Measurements from ENCODE around the gene RACGAP1.

Gene RACGAP1

DNA sequence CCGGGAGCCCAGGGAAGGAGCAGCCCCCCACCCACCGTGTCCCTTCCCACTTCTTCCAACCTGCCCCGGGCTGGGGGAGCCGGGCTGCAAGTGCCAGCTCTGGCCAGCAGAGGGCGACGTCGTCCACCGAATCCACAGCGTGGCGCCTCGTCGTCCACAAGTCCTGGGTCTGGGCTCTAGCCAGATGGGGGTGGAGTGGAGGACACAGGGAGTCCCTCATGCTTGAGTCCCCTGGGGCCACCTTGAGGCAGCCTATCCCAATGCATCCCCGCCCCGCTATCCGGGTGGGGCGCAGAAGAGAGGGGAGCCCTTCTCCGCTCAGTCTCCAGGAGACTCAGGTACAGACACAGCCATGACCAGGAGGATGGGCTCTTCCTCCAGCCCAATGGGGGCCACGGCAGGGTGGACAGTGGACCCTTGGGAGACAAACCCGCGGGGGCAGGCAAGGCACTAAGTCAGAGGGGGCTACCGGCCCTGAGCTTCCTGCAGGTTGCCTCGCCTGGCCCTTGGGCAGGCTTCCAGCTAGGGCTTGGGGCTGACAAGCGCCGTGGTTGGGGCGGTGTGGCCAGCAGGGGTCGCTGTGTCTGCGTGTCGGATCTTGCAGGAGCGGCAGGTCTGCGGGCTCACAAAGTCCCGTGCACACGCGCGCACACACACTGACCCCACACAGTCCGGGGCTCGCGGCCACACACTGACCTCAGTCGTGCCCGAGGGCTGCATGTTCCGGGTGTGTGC is 58.1 kb downstream of the RACGAP1 start:
- peak; percentile 32 for DNase-seq

DNA sequence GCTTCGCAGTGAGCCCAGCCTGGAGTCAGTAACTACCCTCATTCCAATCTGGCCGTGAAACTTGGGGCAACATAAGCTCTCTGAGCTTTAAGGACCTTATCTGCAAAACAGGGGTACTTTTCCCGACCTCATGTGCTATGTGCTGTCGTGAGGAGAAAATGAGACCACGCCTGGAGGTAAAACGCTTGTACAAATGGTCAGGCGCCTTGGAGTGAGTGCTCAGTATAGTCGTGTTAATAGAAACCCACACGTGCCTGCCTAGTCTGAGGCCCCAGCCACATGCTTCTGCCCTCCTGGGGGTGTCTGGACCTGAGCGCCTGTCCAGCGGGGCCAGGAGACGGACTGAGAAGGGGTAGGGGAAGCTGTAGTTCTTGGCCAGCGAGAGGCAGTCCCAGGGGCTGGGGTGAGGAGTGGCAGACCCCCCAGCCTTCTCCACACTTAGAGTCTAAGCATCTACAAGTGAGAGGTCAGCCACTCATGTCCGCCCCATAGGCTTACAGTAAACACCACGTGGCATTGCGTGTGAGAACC is 58.7 kb downstream of the RACGAP1 start:
- no peak for DNase-seq

DNA sequence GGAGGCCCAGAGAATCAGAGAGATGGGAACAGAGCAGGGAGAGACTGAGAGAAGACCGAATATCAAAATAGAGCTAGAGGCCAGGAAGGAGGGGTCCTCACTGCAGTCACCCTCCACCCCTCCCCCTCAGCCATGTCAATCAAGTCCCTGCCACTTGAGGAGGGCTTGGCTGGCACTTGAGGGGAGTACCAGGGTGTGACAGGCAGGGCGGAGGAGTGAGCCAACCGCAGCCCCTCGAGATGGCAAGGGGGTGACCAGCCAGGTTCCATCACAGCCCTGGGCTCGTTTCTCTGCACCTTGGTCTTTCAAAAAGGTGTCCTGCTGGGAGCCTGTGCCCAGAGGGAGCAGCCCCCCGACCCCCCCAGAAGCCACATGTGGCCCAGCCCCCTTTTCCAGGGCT is 59.5 kb downstream of the RACGAP1 start:
- no peak for DNase-seq

DNA sequence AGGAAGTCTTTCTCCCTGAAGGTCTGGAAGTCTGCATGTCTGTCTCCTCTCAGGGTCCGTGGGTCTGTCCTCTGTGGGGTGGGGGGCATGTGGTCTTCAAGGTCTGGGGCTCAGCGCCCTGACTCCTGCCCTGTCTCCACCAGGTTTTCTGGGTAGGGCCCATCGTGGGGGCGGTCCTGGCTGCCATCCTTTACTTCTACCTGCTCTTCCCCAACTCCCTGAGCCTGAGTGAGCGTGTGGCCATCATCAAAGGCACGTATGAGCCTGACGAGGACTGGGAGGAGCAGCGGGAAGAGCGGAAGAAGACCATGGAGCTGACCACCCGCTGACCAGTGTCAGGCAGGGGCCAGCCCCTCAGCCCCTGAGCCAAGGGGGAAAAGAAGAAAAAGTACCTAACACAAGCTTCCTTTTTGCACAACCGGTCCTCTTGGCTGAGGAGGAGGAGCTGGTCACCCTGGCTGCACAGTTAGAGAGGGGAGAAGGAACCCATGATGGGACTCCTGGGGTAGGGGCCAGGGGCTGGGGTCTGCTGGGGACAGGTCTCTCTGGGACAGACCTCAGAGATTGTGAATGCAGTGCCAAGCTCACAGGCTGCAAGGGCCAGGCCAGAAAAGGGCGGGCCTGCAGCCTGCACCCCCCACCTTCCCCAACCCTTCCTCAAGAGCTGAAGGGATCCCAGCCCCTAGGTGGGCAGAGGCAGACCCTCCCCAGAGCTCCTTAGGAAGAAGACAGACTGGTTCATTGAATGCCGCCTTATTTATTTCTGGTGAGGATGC is 60.3 kb downstream of the RACGAP1 start:
- DNase-seq: no peak

DNA sequence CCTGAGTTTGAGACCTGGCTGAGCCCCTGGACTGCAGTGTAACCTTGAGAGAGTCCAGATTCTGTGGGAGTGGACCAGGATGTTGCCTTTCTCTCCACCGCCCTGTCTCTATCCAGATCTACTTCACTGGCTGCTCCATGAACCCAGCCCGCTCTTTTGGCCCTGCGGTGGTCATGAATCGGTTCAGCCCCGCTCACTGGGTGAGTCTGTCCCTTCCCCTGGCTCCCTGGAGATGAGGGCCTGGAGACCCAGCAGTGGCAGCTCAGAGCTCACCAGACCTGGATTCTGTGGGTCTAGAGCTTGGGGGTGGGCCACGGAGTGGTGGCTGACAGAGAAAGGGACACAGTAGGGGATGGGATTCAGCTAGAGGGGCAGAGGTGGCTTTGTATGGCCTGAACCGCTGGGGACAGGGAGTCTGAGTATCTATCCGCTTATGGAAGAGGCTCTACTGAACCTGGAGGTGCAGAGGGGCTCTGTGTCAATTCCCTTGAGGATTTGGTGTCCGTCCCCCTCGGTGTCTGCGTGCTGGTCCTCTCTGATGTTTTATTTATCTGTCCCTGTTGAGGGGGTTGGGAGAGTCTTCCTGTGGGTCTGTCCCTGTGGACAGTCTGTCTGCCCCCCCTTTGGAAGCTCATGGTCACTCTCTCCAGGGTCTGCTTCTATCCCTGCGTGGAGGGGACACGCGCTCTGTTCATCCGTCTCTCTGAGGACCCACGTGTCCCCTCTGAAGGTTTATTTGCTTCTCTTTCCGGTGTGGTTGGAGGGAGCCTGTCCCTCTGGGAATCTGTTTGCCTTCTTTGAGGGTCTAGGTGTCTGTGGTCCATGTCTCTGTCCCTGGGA is 61.1 kb downstream of the RACGAP1 start:
- no peak for DNase-seq

DNA sequence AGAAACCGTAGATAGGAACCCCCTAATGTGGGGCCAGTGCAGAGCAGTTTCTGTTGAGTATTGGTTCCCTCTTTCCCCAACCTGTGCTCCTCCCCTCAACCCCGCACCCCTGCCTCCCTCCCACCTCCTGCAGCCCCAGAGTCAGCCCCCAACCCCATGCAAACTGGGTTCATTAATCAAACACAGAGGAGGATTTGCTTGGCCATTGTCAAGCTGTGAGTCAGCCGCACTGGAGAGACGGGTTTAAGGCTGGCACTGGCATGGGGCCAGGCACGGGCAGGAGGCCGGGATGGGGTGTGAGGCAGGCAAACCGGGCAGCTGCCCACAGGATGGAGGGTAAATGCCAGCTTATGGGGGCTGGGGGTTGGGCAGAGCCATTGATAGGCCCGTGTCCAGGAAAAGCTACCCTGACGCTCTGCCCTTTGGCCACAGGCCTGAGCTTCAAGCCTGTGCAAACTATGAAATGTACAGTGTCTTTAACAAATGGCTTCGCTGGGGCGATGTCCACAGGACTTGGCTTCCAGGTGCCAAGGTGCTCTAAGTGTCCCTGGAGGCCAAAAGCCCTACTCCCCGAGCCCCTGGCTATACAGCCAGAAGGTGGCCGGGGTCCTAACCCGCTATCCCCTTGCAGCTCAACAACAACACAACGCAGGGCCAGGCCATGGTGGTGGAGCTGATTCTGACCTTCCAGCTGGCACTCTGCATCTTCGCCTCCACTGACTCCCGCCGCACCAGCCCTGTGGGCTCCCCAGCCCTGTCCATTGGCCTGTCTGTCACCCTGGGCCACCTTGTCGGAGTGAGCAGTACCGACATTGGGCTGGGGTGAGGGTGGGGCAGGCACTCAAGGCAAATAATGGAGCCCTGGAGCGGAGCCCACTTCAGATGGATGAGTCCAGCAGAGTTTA is 62.2 kb downstream of the RACGAP1 start:
- DNase-seq: no peak

DNA sequence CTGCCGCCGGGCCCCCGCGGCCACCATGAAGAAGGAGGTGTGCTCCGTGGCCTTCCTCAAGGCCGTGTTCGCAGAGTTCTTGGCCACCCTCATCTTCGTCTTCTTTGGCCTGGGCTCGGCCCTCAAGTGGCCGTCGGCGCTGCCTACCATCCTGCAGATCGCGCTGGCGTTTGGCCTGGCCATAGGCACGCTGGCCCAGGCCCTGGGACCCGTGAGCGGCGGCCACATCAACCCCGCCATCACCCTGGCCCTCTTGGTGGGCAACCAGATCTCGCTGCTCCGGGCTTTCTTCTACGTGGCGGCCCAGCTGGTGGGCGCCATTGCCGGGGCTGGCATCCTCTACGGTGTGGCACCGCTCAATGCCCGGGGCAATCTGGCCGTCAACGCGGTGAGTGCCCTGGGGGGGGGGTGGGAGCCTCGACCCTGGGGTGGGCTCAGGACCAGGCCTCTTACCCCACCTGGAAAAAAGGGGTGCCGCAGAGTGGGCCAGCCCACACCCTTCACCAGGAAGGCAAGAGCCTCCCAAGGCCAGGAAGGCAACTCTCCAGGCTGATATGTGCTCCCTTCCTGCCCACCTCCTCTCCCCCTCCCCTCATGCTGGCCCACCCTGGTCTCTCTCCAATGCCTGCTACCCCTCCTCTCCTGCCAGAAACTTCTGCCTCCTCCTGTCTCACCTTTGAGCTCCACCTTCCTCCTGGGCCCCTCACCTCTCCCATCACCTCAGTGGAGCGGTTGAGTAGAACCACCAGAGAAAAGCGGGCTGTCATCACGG is 63.1 kb downstream of the RACGAP1 start:
- no peak for DNase-seq

DNA sequence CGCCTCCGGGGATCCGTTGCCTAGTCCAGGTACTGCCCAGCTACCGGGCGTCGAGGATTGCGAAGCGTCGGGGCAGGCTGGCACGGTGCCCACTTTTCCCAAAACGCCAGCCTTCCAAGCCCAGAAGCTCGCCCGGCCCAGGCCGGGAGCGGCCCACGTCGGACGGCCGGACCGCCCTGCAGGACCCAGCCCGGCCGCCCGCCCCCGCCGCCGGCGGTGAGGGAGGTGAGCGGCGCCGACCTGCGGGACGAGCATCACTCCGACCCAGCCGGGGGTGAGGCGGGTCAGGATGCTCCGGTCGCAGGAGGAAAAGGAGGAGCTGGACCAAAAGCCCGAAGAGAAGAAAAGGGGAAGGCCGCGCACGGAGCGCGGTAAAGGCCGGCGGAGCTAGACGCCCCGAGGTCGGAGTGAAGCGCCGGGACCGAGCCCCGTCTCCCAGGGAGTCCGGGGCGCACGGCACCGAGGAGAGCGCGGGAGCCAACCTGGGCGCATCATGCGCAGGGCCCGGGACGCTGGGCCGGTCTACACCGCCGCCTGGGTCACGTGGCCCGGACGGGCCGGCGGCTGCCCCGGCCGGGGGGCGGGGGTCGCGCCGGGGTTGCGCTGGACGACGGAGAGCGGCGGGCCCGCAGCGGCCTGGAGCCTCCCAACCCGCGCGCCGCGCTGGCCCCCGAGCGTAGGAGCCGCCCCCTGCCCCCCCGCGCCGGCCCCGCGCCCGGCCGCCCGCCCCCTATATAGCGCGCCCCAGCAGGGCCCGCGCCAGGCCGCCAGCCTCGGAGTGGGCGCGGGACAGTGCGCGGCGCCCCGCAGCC is 64.0 kb downstream of the RACGAP1 start, which contains the start of gene AQP5:
Gene AQP5 (plus strand): TSS at position 762 of the 812 bp plus-strand sequence. CDS start 146 bp downstream, outside the sequence.
- DNase-seq: no peak

DNA sequence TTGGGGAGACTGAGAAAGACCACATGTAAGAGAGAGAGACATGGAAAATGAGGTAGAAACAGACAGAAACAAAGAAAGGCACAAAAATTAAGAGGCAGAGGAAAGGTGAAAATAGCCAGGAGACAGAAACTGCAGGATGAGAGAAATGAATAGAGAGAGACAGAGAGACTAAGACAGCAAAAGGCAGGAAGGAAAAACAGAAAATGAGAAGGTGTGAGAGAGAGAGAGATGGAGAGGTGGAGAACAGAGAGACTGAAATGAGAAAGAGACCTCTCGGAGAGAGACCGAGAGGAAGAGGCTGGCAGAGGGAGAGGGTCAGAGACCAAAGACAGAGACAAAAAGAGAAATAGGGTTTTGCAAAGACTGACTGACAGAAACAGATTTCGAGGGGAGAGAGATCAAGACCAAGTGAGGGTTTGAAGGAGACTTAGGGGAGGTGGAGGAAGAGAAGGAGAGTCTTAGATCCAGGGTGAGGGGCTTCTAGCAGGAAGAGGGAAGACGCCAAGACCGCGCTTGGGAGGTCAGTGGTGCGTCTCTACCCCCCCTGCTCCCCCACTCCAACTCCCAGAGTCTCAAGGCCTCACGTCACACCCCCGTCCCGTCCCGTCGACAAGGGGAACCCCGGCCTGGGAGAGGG is 64.7 kb downstream of the RACGAP1 start:
- no peak for DNase-seq

DNA sequence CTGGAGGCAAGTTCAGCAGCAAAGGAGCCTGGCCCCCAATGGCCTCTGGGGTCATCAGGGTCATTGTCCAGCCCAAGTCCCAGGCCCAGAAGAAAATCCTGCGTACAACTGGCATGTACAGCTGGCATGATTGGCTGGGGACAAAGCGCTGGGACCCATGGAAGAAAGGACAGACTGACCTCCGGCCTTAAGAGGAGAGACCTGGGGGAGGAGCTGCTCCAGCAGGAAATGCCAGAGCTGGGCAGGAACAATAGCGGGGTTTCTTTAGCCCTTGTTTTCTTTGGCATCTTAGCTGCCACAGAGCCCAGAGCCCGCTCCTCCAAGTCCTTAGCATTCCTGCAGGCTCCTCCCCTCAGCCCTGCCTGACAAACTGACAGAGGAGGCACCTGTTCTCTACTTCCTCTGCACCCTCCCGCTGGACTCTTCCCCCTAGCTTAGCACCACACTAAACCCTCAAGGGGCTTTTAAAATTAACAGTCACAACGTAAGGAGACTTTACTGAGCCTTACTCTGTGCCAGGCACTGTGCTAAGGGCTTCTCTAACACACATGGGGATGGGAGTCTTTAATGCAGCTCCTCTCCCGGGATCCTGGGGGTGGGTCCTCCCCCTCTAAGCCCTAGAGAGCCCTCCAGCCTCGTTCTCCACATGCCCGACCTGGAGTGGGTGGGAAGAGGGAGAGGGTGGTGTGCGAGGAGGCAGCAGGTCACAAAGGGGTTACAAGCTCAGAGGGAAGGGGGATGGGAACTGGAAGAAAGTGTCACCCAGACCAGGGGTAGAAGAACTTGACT is 65.4 kb downstream of the RACGAP1 start:
- DNase-seq: no peak

DNA sequence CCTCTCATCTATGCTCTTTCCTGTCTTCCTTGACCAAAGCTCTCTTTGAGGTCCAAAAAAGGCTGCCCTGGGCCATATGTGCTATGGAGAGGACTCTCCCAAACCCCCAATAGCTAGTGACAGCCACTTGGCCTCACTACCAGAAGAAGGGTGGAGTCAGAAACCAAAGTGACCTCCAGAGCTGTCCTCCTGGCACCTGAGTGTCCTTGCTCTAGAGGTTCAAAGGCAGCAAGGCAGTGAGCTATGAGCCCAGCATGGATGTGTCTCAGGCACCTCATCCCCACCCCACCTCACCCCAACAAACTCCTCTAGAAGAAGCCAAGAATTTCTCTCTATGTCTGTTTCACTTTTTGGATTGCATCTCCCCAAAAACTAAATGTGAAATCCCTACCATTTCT is 67.7 kb downstream of the RACGAP1 start:
- no peak for DNase-seq

DNA sequence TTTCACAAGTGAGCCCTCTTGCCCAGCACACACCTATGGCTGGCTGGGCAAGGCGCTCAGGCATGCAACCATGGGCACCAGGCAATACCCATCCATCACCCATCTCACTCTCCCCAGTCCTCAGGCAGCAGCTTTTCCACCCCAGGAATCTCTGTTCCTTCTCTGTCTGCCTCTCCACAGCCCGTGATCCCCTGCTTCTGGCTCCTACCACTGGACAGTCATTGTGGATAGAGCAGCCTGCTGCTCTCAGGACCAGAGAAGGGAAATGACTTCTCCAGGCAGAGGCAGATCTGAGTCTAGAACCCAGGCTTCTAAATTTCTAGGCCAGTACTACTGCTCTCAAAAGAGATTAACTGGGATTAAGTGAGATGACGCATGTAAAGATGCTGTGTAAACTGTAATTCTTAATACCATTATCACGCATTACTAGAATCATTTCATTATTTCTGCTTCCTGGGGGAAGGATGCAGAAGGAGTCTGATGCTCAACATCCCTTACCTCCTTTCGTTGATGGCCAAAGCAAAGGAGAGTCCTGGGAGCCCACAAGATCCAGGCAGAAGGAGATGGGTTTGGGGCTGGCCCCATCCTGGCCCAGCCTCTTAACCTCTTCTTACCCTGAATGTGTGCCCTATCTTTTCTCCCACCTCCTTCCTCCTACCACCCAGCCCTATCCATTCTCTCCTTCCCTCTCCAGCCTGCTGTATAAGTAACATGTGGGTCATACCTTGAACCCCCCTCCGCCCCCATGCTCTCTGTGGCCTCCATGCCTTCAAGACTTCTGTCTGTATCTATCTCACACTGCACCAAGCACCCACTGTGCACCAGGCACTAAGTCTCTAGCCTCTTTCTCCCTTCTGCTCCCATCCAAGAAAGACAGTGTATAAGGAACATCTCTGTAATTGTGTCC is 68.4 kb downstream of the RACGAP1 start:
- no peak for DNase-seq

DNA sequence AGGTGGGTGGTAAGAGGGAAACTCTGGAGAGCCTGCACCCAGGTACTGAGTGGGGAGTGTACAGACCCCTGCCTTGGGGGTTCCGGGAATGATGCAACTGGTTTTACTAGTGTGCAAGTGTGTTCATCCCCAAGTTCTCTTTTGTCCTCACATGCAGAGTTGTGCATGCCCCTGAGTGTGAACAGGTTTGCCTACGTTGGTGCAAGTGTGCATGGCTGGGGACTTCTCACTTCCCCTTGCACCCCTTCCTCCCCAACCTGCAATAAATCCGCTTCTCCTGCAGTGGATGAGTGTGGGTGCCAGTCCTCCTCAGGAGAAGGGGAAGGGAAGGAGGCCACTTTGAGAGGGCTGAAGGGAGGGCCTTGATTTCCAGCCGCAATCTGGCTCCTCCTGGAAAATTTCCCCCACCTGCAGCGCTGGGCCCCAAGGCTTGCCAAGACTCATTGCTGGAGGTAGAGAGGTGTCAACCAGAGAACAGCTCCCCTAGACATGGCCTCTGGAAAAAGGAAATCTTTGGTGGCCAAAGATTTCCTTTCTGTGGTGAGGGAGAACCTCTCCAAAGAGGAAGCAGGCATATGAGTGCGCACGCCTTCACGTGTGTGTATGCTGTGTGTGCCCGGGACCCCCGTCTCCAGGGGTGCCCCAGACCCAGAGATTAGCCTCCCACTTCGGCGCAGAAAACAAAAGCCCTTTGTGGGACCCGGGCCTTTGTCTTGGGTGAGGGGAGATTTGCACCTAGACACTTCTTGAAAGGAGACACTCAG is 69.2 kb downstream of the RACGAP1 start:
- DNase-seq: no peak

DNA sequence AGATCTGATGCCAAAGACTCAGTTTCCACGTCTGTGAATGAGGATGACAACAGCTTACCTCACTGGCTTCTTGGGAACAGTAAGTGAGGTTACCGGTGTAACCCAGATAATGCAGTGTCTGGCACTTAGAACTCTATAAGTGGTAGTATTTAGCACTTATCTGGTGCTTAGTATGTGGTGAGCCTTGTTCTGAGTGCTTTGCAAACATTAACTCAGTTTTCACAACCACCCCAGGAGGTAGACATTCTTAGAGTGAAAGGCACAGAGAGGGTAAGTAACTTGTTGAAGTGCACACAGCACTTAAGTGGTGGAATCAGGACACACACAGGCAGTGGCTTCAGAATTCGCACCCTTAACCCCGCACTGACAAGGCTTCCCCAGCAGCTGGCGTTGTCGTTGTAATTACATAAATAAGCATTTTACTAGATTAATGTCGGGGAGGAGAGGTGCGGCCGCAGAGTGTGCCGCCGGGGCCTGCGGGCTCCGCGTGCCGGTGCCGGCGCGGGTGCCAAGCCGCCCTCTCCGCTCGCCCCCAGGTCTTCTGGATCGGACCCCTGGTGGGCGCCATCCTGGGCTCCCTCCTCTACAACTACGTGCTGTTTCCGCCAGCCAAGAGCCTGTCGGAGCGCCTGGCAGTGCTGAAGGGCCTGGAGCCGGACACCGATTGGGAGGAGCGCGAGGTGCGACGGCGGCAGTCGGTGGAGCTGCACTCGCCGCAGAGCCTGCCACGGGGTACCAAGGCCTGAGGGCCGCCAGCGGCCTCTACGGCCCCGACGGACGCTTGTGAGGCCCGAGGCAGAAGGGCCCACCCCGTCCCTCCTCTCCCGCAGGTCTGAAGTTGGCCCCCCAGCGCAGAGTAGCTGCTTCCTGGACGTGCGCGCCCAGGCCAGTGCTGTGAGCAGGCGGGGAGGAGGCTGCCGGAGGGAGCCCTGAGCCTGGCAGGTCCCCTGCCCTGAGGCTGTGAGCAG is 70.1 kb downstream of the RACGAP1 start:
- no peak for DNase-seq

DNA sequence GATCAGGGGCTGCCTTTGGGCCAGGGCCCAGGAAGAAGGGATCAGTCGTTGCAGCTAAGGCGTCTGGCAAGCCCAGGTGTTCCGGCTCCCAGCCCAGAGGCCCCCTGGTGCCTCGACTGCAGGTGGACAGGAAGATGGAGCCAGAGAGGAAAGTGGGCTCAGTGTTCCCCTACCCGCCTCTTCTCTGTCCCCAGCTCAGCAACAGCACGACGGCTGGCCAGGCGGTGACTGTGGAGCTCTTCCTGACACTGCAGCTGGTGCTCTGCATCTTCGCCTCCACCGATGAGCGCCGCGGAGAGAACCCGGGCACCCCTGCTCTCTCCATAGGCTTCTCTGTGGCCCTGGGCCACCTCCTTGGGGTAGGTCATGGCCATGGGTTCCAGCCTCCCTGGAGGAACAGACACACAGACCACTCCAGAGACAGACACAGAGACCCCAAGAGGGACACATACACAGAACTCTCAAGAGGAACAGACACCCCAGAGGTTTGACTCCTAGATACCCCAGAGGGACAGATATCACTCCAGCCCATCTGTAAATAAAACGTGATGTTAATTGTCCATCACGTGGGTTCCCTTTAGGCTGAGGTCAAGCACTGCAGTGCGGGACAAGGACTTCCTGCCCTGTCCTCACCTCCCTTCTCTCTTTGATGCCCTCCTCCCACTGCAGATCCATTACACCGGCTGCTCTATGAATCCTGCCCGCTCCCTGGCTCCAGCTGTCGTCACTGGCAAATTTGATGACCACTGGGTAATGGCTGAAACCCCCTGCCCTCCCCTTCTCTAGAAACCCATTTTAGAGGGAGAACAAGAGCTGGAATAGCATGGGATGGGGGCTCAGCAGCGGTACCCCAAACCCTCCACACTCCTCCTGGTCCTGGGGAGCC is 71.1 kb downstream of the RACGAP1 start:
- no peak for DNase-seq
